Measurements from ENCODE around the gene NAA38.

GRCh38 chr17:7846063-7846735 is 11.2 kb downstream of the NAA38 start:
- TF ChIP-seq EZH2 (IDR thresholded peaks at IDR 0.05; ENCODE audit: insufficient read depth, poor library complexity, severe bottlenecking) = no peak
- TF ChIP-seq EZH2phosphoT487 (IDR thresholded peaks at IDR 0.05; ENCODE audit: insufficient read depth, low read depth) = no peak
